LoVo (cell line): ENCODE data around the gene ZNF71.

ENCODE experiments used
- DNase-seq: peaks from one replicate; pipeline ENCODE4 v3.0.0-alpha.2; 2016; ENCODE audit warnings: low spot score

Gene ZNF71

DNA sequence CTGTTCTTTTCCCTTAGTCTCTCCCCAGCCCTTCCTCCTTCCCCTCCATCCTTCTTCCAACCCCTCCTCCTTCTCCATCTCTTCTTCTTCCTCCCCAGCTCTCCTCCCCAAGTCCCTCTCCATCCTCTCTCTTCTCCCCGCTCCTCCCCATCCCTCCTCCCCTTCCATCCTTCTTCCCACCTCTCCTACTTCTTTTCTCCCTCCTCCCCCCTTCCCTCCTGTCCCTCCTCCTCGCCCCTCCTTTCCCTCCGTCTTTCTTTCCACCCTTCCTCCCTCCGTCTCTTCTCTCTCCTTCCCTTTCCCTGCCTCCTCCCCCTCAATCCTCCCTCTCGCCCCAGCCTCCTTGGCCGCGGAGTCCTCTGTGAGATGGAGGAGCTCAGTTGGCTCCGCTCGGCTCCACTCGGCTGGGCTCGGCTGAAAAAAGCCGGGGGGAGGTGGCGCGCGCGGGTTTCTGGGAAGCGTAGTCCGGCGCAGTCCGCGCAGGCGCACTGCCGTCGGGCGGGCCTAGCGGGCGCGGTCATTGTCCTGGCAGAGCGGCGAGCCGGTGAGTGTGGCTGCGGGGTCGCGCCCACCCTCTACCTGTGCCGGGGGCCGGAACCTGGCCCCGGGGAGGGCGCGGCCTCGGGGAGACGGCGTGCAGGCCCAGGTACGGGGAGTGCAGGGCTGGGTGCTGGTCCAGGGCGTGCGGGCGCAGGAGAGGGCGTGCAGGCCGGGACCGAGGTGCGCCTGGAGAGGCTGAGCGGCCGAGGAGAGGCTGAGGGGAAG, at the start of gene ZNF71:
ZNF71 (plus strand) TSS at position 520 of the 765 bp plus-strand sequence. CDS start 6,257 bp downstream, outside the sequence.
- no peak for DNase-seq

DNA sequence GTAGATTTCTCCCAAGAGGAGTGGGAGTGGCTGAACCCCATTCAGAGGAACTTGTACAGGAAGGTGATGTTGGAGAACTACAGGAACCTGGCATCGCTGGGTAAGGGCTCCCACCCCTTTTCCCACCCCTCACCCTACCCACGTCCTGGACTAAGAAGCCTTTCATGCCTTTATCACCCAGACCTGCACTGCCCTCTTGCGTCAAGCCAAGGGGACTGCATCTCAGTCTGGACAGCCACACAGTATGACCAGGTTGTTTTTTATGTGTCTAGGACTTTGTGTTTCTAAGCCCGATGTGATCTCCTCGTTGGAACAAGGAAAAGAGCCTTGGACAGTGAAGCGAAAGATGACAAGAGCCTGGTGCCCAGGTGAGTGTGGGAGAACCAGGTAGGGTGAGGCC, 47.6 kb upstream of the ZNF71 start:
- no peak for DNase-seq

DNA sequence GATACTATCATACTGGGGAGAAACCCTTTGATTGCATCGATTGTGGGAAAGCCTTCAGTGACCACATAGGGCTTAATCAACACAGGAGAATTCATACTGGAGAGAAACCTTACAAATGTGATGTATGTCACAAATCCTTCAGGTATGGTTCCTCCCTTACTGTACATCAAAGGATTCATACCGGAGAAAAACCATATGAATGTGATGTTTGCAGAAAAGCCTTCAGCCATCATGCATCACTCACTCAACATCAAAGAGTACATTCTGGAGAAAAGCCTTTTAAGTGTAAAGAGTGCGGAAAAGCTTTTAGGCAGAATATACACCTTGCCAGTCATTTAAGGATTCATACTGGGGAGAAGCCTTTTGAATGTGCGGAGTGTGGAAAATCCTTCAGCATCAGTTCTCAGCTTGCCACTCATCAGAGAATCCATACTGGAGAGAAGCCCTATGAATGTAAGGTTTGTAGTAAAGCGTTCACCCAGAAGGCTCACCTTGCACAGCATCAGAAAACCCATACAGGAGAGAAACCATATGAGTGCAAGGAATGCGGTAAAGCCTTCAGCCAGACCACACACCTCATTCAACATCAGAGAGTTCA, 40.7 kb upstream of the ZNF71 start:
- DNase-seq, result no peak

DNA sequence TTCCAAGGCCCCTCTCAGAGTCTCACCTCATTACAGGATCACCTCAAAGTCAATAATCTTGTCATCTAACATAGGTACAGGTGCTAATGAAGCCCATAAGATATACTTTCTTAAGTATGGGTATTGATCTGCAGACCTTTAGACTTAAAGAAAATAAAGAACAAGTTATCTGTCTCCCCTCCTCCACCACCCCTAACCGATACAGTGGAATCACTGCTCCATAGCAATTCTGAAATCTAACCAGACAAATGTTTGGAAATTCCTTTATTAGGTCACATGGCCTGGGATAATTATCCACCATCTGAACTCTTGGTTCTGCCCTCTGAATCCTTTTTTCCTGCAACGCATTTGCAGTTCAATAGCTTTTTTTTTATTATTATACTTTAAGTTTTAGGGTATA, 32.3 kb upstream of the ZNF71 start:
- DNase-seq, result no peak

DNA sequence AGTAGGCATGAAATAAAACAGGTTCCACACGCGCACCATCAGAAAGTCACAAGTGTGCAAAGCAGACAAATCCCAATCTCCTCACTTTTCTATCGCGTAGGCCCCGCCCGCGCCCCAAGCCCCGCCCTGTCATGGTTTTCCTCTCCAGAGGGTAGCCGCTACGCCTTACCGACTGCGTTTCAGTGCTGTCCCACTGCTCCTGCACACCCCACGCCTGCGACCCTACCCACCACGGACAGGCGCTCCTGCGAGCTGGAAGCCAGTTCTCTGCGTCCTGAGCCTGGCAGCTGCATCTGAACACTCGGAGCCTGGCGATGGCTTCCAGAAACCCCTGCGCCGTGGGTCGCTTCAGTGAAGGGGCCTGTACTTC, 28.2 kb upstream of the ZNF71 start:
- no peak for DNase-seq

DNA sequence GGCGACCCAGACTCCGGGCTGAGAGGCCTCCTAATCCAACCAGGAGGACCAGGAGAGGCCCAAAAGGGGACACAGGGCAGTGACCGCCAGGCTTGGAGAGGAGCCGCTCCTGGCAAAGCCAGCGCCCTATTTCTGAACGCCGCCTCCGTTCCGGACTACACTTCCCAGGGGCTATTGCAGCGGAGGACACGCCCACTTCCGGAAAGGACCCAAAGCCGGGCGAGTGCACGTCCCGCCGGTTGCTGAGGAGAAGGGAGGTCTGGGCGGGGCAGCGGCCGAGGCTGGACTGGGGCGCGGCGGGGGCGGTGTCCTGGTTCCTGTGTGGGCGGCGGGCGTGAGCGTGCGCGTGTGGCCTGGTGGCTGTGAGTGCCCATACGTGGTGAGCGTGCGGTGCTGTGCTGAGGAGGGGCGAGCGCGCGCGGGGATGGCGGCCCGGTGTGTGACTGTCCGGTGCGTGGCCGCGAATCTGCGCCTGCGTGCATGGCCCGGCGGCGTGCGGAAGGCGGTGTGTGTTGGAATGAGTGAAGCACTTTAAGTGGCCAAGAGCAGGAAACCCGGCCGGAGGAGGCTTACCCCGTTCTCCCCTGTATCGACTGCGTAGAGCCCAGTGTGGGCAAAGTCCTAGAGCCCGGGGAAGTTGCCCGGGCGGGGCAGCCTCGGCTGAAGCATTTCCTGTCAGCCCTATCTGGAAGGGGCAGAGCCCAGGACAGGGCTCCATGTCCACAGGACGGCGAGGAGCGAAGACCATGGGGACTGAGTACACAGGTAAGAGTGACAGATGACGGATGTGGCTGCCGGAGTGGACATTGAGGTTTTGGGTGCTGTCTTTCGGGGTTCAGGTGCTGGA, 27.6 kb upstream of the ZNF71 start, which contains the start of gene ZNF470:
ZNF470 (plus strand) TSS at position 195 of the 847 bp plus-strand sequence. CDS start 2,844 bp downstream, outside the sequence.
- DNase-seq, result no peak

DNA sequence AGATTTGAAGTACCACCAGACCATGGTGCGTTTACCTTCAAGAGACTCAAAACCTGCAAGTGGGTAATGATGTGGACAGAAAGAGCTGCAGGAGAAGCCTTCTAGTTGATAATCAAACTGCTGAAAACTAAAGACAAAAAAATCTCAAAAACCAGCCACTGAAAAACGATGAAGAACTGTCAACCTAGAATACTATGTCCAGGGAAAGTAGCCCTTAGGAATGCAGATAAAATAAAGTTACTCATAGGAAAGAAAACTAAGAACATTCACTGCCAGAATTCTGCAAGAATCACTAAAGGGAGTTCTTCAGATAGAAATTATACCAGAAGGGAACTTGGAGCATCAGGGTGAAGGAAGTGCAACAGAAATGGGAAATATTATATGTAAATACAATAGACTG, 22.5 kb upstream of the ZNF71 start:
- DNase-seq, result no peak

DNA sequence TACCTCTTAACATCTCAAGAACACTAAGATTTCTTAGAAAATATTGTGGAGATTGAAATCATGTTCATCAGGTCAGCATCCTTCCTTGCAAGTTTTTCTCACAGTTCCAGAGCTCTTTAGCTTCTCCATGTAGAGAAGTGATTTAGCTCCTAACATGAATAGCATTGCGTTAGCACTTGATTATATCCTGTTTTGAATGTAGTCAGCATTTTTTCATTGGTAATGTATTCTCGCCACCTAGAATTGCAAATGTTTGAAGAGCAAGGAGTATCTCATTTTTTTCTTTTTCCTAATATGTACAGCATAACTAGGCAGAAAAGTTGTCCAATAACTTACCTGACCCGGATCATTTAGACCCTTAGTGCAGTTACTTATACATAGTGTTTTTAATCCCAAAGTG, 21.2 kb upstream of the ZNF71 start:
- DNase-seq, result no peak

DNA sequence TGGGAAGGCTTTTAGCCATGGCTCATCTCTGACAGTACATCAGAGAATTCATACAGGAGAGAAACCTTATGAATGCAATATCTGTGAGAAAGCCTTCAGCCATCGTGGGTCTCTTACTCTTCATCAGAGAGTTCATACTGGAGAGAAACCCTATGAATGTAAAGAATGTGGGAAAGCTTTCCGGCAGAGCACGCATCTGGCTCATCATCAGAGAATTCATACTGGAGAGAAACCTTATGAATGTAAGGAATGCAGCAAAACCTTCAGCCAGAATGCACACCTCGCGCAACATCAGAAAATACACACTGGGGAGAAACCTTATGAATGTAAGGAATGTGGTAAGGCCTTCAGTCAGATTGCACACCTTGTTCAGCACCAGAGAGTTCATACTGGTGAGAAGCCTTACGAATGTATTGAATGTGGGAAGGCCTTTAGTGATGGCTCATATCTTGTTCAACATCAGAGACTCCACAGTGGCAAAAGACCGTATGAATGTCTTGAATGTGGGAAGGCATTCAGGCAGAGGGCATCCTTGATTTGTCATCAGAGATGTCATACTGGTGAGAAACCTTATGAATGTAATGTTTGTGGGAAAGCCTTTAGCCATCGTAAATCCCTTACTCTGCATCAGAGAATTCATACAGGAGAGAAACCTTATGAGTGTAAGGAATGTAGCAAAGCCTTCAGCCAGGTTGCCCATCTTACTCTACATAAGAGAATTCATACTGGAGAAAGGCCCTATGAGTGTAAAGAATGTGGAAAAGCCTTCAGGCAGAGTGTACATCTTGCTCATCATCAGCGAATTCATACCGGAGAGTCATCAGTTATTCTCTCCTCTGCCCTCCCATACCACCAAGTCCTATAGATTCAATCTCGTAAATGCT, 17.1 kb upstream of the ZNF71 start:
- no peak for DNase-seq

DNA sequence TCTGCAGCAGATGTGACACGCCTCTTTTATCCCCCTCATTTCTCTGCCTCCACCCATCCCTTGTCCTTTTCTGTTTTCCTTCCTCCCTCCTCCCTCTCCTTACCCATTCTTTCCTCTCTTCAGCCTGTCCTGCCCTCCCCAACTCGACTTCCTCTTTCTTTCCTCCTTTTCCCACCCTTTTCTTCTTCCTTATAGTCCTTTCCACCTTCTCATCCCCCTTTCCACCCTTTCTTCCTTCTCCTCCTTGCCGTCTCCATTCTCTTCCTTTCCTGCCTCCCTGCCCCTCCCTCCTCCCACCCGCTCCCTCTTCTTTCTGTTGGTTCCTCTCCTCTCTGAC, 688 bp upstream of the ZNF71 start:
- no peak for DNase-seq

DNA sequence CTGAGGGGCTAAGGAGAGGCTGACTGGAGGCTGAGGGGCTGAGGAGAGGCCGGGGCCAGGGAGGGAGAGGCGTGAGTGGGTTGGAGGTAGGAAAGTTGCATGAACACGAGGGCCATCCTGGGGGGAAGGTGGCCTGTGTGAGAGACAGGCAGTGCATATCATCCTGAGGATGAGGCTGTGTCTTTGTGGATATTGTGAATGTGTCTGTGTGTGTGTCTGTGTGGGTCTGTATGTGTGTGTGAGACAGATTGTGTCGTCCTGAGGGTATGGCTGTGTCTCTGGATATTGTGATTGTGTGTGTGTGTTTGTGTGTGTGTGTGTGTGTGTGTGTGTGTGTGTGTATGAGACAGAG, 422 bp downstream of the ZNF71 start:
- DNase-seq, result no peak

DNA sequence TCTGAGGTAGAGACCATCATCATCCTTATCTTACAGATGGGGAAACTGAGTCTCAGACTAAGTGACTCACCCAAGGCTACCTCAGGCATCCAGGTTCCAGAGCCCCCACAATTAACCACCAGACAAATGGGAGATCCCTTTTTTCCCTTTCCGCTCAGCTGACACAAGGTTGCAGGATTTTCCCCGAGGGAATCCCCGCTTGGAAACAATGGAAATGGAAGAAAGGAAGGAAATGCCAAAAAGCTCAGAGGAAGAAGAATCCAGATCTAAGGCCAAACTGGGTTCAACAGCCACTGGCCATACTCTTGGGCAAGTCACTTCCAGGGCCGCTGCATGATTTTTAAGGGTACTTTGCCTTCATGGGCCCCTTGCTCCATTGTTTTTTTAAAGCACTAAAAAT, 1.6 kb downstream of the ZNF71 start:
- no peak for DNase-seq

DNA sequence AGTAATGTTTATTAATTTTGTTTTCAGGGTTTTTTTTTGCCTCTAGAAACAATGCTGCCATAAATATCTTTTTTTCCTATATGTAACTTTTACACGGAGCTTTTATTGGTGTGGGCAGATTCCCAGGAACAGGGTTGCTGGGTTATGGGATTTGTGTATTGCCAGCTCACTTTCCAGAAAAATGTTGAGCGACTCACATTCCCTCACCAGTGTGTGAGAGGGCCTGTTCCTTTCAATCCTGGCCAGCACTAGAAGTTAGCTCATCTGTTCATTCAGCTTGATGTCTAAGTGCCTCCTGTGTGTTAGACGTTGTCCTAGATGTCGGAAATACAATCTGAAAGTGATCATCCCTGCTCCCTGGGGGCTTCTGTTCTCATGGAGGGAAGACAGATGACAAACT, 2.6 kb downstream of the ZNF71 start:
- DNase-seq, result no peak

DNA sequence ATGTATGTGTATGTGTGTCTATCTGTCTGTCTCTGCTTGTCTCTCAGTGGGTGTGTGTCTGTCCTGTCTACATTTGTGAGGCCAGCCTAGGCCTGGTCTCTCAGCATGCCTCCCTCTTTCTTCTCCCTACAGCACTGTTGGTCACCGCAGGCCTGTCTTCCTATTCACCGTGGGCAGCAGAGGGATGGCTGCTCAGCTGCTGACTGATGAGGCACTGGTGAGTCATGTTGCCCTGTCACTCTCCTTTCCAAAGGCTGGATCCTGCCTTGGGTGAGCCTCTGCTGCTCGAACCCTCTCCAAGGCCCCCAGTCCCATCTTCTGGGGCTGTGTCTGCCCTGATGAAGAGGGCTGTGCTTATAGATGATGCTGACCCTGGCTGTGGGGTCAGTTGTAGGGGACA, 6.3 kb downstream of the ZNF71 start:
- DNase-seq, result no peak

DNA sequence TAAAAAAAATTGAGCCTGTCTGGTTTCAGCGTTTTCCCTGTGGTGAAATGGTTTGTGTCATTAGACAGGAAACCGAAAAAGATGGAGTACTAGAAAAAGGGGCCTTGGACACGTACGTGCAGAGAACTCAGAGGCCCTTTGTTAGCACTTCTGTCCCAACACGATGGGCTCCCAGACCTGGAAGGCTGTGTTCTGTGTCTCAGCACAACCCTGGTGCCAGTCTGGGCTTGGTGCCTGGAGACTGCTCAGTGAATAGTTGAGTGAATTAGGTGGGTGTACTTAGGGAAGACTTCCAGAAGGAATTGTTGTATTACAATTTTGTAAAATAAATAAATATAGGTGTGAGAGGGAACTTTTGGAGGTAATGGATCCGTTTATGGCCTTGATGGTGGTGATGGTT, 8.7 kb downstream of the ZNF71 start:
- DNase-seq, result no peak

DNA sequence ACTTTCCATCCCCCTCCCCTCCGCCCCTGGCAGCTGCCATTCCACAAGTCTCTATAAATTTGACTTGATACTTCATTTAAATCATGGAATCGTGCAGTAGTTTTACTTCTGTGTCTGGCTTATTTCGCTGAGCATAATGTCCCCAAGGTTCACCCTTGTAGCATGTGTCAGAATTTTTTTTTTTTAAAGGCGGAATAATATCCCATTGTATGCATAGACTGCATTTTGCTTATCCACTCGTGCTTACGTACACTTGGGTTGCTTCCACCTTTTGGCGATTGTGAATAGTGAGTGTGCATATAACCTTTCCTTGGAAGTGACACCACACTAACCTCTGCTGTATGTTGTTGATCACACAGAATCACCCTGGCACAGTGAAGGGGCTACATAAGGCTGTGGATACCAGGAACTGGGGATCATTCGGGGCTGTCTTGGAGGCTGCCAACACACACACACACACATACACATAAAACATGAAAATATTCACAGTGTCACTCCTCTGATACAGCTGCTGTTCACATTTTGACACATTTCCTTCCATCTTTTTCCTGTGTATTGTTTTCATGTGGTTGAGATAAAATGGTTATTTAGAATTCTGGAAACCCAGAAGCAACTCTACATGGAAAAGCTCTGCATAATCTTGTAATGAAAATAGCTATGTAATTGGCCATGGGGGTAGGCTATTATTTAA, 13.3 kb downstream of the ZNF71 start:
- no peak for DNase-seq

DNA sequence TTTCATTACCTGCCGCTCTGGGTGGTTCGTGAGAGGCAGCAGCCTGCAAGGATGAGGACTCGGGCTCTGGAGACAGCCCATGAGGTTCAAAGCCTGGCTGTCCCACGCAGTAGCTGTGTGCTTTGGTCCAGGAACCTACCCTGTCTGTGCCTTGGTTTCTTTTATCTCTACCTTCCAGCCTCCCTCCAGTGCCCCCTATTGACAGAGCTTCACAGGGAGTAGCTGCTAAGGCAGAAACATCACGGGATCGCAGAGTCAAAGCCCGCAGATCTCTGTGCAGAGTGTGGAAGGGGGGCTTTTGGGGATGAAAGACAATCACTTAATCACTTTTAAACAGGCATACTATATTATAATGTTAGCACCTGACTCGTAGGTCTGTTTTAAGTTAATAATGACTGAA, 16.2 kb downstream of the ZNF71 start:
- DNase-seq, result no peak

DNA sequence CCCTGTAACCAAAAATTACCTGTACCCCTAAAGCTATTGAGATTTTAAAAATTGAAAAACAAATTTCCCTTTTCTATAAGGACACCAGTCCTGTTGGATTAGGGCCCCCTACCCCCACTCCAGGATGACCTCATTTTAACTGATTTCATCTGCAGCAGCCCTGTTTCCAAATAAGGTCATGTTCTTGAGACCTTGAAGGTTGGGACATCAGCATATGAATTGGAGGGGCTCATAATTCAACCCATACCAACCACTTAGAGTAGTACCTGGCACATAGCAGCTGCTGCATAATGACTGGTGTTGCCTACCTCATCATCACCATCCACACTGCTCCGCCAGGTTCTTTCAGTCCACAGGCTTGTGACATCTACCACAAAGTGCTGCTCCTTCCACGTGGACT, 17.6 kb downstream of the ZNF71 start:
- no peak for DNase-seq

DNA sequence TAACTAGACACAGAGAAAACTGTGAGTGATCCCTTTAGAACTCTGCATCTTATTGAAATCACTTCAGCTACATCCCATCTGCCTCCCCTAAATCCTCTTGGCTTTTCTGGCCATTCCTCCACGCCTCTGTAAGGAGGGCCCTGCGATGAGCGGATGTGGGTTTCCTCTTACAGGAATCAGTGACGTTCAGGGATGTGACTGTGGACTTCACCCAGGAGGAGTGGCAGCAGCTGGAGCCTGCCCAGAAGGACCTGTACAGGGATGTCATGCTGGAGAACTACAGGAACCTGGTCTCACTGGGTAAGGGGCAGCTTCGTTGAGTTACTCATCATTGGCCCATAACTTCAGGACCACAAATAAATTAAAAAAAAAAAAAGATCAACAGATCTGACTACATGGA, 18.5 kb downstream of the ZNF71 start:
- no peak for DNase-seq

DNA sequence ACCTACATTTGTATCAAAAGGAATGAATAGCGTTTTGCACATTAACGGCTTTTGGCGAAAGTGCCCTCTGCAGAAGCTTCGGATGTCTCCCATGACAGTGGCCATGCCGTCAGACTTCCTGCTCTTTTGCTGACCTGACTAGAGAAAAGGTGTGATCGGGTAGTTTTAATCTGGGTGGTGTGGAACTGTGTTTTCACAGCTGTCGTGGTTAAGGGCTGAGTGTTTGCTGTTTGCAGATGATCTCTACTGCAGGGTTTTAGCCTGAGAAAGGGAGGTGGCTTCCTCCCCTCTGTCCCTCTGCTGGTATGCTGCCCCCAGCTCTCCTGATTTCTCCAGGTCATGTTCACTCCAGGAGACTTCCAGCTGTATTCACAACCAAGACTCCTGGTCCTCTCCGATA, 22.4 kb downstream of the ZNF71 start:
- DNase-seq, result no peak

DNA sequence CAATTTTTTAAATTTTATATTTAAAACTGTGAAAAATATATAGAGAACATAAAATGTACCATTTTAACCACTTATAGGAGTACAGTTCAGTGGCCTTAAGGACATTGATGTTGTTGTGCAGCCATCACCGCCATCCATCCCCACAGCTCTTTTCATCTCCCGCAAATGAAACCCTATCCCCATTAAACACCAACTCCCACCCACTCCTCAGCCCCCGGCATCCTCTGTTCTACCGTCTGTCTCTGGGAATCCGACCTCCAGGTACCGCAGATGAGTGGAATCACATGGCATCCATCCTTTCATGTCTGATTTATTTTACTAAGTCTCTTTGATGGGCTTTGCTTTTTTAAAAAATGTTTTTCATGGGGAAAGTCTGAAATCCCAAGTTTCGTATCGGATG, 24.0 kb downstream of the ZNF71 start:
- DNase-seq, result no peak

DNA sequence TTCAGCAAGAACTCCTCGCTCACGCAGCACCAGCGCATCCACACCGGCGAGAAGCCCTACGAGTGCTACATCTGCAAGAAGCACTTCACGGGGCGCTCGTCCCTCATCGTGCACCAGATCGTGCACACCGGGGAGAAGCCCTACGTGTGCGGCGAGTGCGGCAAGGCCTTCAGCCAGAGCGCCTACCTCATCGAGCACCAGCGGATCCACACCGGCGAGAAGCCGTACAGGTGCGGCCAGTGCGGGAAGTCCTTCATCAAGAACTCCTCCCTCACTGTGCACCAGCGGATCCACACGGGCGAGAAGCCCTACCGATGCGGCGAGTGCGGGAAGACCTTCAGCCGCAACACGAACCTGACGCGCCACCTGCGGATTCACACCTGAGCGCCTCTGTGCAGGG, 27.3 kb downstream of the ZNF71 start:
- no peak for DNase-seq
